HG02885 (cell line): ENCODE data around the gene CFAP20DC.
"Not testable (repeated sequence)": the region's sequence is repeated elsewhere in the genome, so short reads cannot be mapped to it uniquely, and the experiment has no call there.

Experiments
- ATAC-seq: cut with Tn5 transposase; IDR thresholded peaks from one replicate; pipeline ENCODE4 v1.9.1; 2021; ENCODE audit warnings: mild to moderate bottlenecking; ENCODE audit not compliant: unreplicated experiment, poor library complexity

CFAP20DC gene

DNA sequence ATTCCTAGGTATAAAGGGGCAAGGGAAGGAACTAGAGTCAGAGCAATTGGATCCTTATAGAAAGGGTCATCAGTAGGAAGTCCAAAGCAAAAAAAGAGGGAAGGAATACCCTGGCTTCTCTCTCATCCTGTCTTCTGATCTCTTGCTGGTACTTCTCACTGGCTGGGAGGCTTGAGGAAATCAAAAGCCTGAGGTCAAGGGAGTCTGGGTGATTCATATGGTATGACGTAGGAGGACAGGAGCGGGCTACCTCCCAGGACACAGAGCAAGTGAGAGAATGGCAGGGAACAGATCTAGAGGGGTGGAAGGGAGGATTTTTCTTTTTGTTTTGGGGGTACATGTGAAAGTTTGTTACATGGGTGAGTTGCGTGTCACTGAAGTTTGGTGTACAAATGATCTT is 76.0 kb downstream of the CFAP20DC start:
- ATAC-seq = no peak

DNA sequence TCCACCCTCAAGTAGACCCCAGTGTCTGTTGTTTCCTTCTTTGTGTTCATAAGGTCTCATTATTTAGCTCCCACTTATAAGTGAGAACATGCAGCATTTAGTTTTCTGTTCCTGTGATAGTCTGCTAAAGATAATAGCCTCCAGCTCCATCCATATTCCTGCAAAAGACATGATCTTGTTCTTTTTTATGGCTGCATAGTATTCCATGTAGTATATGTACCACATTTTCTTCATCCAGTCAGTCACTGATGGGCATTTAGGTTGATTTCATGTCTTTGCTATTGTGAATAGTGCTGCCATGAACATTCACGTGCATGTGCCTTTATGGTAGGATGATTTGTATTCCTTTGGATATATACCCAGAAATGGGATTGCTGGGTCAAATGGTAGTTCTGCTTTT is 82.0 kb downstream of the CFAP20DC start:
- ATAC-seq = not testable (repeated sequence)

DNA sequence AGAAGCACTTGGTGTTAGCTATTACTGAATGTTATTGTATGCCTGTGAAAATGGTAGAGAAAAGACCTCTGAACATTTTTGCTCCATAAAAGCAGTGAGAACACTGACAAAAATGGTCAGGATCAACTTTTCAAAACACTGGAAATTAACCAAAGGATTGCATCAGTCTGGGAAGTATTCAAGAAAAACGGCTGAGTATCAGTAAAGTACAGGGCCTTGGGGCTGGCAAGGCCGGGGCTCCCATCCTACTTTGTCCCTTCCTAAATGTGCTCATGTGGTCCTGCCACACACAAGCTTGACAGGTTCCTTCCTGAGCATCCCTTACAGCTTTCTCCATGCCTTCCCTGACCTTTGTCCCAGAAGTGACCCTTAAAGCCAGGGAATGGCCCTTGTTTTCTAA is 84.0 kb downstream of the CFAP20DC start:
- no peak for ATAC-seq

DNA sequence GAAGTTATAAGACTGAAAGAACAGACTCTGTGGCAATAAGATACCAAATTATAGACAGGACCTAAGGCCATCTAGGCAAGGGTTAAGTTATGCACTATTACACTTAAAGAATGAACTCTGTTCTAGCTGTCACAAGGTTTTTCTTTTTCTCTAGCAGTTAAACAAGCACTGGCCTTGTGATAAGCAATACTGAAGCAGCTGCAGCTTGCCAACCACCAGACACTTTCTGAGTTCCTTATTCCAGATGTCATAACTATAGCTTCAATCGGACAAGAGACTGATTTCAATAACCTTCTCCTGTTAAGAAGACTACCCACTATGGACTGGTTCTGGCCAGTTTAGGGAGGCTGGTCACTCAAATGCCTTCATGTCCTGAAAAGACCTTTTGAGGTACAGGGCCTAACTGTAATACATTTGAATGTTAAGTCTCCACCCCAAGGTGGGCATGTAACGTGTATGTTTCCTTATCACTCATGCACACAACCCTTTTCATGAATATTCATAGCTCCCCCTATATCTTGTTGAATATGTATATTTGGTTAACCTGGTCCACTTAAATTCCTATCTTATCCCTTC is 85.8 kb downstream of the CFAP20DC start:
- no peak for ATAC-seq

DNA sequence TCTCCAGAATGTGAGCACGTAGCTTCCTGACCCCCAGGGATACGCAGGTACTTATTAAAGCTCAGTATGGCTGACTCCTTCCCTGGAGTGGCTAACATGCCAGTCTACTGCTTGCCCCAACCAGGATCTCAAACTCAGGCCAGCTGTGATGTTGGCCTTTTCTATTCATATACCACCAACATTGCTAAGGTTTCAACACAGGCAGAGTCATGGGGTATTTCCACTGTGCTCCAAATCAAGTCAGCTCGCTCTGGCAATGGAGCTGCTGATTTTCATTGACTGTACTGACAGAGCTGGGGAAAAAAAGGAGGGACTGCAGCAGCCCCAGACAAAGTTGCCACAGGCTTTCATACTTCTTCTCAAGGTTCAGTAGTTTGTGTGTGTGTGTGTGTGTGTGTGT is 87.0 kb downstream of the CFAP20DC start:
- ATAC-seq = no peak

DNA sequence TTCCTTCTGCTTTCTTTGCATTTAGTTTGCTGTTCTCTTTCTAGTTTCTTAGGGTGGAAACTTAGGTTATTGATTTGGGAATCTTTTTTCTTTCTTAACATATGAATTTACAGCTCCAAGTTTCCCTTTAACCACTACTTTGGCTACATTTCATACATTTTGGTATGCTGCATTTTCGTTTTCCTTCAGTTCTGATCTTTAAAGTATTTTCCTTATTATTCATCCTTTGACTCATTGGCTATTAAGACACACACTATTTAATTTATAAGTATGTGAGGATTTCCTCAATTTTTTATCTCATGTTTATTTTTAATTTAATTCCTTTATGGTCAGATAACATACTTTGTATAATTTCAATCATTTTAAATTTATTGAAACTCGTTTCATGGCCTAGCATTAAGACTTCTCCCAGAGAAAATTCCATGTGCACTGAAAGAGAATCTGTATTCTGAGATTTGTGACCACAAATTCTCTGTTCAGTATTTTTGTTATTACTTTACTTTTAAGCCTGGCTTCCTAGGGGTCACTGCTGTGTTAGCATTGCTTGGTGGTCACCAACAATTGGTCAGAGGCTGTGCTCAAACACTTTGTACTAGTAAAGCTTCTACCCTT is 87.7 kb downstream of the CFAP20DC start:
- ATAC-seq = no peak

DNA sequence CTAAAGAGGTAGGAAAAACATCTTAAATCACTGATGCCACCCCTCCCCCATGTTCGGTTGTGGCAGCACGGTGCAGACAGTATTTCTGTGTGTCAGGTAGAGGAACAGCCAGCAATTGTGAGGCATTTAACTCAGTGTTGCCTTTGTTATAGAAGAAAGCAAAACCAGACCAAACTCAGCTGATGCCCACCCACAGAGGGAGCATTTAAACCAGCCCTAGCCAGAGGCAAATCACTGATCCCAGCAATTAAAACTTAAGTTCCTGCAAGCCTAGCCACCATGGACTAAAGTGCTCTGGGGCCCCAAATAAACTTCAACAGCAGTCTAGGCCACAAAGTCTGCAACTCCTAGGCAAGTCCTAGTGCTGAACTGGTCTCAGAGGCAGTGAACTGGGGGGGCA is 94.5 kb downstream of the CFAP20DC start:
- no peak for ATAC-seq

DNA sequence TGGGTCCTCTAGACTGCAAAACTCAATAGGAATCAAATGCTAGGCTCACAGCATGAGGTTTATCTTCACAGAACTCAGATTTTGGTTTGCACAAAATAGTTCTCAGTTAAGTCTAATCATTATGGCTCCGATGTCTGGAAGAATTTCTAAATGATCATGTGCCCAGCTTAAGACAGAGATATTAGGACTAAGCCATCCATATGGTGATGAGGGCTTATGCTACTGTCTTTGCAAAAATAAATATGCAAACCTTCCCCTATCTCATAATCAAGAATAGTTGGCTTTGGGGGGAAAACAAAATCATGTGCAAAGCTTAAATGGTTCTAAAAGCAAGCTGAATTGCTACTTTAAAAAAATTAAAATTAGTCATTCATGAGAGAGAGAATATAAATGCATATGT is 96.5 kb downstream of the CFAP20DC start:
- no peak for ATAC-seq

DNA sequence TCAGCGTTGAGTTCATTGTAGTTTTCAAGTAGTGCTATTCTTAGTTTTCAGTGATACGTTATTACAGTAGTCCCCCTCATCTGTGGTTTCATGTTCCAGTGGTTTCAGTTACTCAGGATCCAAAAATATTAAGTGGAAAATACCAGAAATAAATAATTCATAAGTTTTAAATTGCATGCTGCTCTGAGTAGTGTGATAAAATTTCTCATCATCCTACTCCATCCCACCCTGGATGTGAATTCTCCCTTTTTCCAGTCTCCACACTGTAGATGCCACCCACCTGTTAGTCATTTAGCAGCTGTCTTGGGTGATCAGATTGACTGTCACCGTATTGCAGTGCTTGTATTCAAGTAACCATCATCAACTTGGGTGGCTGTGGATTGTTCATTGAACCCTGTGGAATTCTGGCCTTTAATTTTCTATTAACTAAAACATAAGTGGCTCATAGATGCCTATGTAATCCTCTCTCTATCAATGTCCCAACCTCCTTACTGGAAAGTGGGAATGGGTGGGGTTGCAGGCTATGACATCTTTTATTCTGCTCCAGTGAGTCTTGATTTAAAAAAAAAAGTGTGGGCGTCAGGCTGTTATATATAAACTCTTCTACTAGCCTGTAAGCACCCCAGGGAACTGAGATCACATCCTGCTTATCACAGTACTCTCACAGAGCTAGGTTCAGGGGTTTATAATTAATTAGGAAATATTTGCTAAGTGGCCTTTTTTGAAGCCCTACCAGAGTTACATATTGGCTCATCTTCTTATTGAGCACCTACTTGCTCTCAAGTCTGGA is 97.5 kb downstream of the CFAP20DC start:
- peak; percentile 73 for ATAC-seq

DNA sequence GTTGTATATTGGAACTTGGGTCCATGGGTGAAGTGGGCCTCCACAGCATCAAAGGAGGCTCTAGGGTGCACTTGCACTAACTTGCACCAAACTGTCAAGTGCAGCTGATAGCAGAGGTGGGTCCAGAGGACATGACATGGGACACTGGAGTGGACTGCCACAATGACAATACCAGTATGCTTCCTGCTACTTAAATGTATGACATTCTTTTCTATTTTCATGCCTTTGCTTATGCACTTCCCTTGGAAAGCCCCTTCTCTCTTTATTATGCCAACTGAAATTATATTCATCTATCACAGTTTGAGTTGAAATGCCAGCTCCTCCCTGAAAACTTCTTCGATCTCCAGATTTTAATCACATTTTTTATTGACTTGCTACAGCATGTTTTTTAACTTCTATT is 101.8 kb downstream of the CFAP20DC start:
- no peak for ATAC-seq

DNA sequence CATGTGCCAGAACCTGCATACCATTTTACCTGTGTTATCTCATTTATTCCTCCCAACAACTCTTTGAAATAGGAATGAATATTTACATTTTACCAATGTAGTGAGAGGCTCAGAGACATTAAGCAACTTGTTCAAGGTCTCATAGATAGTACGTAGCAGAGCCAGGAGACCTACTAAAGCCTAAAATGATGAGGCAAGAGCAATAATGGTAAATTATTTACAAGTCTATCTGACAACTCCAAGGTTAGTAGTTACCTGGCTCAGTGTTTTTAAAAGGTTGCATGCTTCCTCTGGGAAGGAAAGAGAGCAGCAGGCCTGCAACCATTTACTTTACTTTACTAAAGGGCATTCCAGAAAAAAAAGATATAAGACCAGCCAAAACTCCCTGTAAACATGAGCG is 103.0 kb downstream of the CFAP20DC start:
- no peak for ATAC-seq

DNA sequence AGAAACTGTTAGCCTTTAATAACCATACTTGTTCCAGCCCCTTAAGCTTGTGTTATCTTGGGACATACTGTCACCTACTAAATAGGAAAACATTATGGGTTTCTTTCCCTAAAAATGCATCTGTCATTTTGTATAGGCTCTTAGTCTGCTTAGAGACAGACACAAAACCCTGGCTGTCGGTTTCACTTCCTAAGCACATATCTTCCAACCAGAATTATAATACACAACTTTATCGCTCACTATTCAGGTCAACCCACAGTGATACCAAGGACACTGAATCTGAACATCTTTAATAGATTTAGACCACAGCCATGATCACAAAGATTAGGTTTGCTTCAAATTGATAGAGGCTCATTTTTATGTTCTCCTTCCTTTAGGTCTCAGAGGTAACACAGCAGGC is 111.8 kb downstream of the CFAP20DC start:
- ATAC-seq = no peak

DNA sequence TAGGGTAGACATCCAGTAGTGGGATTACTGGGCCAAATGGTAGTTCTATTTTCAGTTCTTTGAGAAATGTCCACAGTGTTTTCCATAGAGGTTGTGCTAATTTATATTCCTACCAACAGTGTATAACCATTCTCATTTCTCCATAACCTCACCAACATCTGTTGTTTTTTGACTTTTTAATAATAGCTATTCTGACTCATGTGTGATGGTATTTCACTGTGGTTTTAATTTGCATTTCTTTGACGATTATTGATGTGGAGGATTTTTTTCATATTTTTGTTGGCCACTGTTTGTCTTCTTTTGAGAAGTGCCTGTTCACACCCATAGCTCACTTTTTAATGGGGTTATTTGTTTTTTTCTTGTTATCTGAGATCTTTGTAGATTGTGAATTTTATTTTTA is 125.2 kb downstream of the CFAP20DC start:
- no peak for ATAC-seq

DNA sequence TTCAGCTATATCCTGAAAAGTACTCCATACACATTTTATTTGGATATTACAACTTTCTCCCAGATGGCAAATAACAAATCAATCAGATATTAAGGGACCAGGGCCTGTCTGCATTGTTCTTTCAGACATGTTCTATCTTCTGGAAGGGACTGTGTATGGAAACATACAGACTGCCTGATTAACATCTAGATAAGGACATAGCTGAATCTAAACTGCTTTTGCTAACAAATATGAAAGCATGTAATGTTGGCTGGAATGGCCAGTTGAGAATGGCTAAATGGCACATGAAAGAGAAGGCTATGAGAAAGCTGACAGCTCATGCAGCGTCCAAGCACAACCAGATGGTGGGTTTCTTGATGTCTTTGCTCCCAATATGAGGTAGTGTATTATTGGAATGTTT is 149.4 kb downstream of the CFAP20DC start:
- no peak for ATAC-seq

DNA sequence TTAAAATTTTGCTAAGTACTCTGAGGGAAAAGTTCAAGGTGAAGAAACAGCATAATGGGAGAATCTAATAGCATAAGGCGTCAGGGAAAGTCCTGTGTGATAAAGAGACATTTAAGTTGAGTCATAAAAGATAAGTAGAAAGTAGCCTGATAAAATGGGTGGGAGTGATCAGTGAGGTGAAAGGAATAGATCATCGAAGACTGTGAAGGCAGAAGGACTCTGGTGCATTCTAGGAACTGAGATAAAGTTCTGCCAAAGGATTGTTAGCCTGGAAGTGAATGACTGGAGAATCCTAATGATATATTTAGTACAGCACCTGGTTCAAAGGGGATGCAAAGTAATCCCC is 149.9 kb downstream of the CFAP20DC start:
- ATAC-seq = peak; percentile 11

DNA sequence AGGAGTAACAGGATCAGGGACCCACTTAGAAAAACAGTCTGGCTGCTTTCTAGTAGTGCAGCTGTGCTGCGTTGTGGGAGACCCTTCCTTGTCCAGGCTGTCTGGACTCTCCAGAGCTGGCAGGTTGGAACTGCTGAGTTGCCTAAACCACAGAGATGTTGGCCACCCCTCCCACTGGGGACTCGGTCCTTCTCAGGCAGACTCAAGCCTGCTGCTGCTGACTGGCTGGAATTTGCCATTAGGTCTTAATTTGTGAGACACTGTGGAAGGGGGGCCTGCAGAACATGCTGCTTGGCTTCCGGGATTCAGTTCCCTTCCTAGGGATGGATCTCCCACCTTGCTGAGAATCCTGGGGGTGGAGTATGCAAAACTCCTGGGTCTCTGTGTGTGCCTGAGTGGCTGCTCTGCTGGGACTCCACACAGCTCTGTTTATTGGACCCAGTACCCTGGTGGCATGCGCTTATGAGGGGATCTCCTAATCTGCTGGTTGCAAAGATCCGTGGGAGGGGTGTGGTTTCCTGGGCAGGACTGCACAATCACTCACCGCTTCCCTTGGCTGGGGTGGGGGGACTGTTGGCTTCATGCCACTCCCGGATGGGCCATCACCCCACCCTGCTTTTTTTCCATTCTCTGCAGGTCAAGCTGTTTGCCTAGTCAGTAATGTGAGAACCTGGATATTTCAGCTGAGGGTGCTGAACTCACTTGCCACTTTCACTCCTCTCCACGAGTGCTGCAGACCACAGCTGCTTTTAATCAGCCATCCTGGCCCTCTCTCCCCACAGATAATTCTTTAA is 150.5 kb downstream of the CFAP20DC start:
- ATAC-seq = peak; percentile 90

DNA sequence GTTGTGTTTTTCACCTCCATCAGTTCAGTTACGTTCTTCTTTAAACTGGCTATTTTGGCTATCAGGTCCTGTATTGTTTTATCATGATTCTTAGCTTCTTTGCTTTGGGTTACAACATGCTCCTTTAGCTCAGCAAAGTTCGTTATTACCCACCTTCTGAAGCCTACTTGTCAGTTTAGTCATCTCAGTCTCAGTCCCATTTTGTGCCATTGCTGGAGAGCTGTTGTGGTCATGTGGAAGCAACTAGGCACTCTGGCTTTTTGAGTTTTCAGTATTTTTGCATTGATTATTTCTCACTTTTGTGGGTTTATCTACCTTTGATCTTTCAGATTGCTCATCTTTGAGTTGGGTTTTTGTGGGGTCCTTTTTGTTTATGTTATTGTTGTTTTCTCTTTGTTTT is 151.3 kb downstream of the CFAP20DC start:
- ATAC-seq = no peak

DNA sequence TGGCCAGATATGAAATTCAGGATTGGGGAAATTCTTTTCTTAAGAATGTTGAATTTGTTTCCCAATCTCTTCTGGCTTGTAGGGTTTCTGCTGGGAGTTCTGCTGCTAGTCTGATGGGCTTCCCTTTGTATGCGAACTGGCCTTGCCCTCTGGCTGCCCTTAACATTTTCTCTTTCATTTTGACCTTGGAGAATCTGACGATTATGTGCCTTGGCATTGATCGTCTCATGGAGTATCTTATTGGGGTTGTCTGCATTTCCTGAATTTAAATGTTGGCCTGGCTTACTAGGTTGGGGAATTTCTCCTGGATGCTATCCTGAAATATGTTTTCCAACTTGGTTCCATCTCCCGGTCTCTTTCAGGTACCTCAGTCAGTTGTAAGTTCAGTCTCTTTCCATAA is 152.2 kb downstream of the CFAP20DC start:
- no peak for ATAC-seq

DNA sequence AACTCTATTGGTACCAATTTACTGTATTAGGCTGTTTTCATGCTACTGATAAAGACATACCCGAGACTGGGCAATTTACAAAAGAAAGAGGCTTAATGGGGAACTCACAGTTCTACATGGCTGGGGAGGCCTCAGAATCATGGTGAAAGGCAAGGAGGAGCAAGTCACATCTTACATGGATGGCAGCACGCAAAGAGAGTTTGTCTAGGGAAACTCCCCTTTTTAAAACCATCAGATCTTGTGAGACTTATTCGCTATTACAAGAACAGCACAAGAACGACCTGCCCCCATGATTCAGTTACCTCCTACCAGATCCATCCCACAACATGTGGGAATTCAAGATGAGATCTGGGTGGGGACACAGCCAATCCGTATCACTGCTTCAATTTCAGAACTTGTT is 154.1 kb downstream of the CFAP20DC start:
- ATAC-seq = not testable (repeated sequence)

DNA sequence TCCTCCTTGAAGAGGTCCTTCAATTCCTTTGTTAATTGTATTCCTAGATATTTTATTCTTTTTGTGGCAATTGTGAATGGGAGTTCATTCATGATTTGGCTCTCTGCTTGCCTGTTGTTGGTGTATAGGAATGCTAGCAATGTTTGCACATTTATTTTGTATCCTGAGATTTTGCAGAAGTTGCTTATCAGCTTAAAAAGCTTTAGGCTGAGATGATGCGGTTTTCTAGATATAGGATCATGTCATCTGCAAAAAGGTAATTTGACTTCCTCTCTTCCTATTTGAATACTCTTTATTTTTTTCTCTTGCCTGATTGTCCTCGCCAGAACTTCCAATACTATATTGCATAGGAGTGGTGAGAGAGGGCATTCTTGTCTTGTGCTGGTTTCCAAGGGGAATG is 157.3 kb downstream of the CFAP20DC start:
- not testable (repeated sequence) for ATAC-seq

DNA sequence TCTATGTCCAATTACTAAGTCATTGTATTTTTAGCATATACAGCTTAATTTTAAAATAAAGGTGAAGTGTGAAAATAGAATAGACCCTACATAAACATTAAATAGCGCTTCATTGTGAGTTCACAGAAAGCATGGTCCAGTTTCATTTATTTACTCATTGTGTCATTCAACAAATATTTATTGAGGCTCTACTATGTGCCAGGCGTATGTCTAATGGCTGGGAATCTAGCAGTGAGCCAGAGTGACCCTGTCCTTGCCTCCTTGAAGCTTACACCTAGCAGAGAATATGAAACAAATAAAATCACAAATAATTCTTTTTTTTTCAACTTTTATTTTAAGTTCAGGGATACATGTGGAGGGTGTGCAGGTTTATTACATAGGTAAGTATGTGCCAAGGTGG is 161.7 kb downstream of the CFAP20DC start:
- ATAC-seq = no peak
